Muscle layer of colon (tissue), 2 donors: Measurements from ENCODE around the gene RAET1G.
"Not testable (repeated sequence)": the region's sequence is repeated elsewhere in the genome, so short reads cannot be mapped to it uniquely, and the experiment has no call there.

Source experiments
- H3K27ac ChIP-seq: one replicate; pipeline ENCODE4 v1.7.0; 2013; ENCODE audit warnings: low read depth, mild to moderate bottlenecking, low read length, moderate library complexity
- H3K27me3 ChIP-seq, 2 donors: one replicate each; pipeline ENCODE4 v1.7.0; 2013; ENCODE audit warnings: low read length in 2 of 2, mild to moderate bottlenecking in 2 of 2; ENCODE audit not compliant: insufficient read depth in 2 of 2, control insufficient read depth in 1 of 2
- H3K36me3 ChIP-seq: one replicate; pipeline ENCODE4 v1.7.0; 2013; ENCODE audit warnings: mild to moderate bottlenecking, low read length; ENCODE audit not compliant: insufficient read depth
- H3K4me1 ChIP-seq: one replicate; pipeline ENCODE4 v1.7.0; 2013; ENCODE audit warnings: mild to moderate bottlenecking, low read length; ENCODE audit not compliant: insufficient read depth
- H3K4me3 ChIP-seq, 2 donors: one replicate each; pipeline ENCODE4 v1.7.0; 2013; ENCODE audit warnings: low read length in 2 of 2, low read depth in 1 of 2, mild to moderate bottlenecking in 1 of 2, moderate library complexity in 1 of 2
- H3K9ac ChIP-seq: one replicate; pipeline ENCODE4 v1.7.0; 2013; ENCODE audit warnings: low read length
- H3K9me3 ChIP-seq: one replicate; pipeline ENCODE4 v1.7.0; 2013; ENCODE audit warnings: mild to moderate bottlenecking, low read length
- donor health status: abdominal sarcoma.
- donor health status: Adenocarcinoma of cecum.

Gene RAET1G

GRCh38 chr6:149929422-149929821 lies 6.5 kb upstream of the RAET1G start:
- H3K4me3 ChIP-seq: no peak overlapping the region
- H3K4me1 ChIP-seq: no peaks in the 10 kb centered on the region
- no peak overlapping the region for H3K27ac ChIP-seq
- H3K9ac ChIP-seq: no peak overlapping the region
- peaks cover 36 to 39% of the 10 kb centered on the region in 2 donors for H3K27me3 ChIP-seq
- H3K36me3 ChIP-seq: no peaks in the 10 kb centered on the region
- no peaks in the 10 kb centered on the region for H3K9me3 ChIP-seq

- not testable (repeated sequence) for H3K9ac ChIP-seq, H3K9me3 ChIP-seq, H3K4me1 ChIP-seq, H3K4me3 ChIP-seq, H3K36me3 ChIP-seq, H3K27ac ChIP-seq
- H3K27me3 ChIP-seq: peaks cover 30 to 42% of the 10 kb centered on the region in 2 donors
Measured at GRCh38 chr6:149927025-149927424, 4.1 kb upstream of the RAET1G start.

GRCh38 chr6:149925974-149926777 lies 3.3 kb upstream of the RAET1G start:
- H3K9ac ChIP-seq: no peak overlapping the region
- H3K27ac ChIP-seq: no peak overlapping the region
- H3K4me3 ChIP-seq: peak overlapping the region; percentile 41 to 52
- peaks cover 5% of the 10 kb centered on the region for H3K4me1 ChIP-seq
- peaks cover 27 to 34% of the 10 kb centered on the region in 2 donors for H3K27me3 ChIP-seq
- no peaks in the 10 kb centered on the region for H3K9me3 ChIP-seq
- no peaks in the 10 kb centered on the region for H3K36me3 ChIP-seq

GRCh38 chr6:149925253-149925973 lies 2.5 kb upstream of the RAET1G start:
- peaks cover 21 to 27% of the 10 kb centered on the region in 2 donors for H3K27me3 ChIP-seq
- no peak overlapping the region for H3K27ac ChIP-seq
- H3K9ac ChIP-seq: no peak overlapping the region
- H3K4me1 ChIP-seq: peaks cover 5% of the 10 kb centered on the region
- H3K36me3 ChIP-seq: no peaks in the 10 kb centered on the region
- H3K4me3 ChIP-seq: peak overlapping the region; percentile 41 to 52
- no peaks in the 10 kb centered on the region for H3K9me3 ChIP-seq

GRCh38 chr6:149924933-149925252 lies 2.0 kb upstream of the RAET1G start:
- no peak overlapping the region for H3K9ac ChIP-seq
- no peaks in the 10 kb centered on the region for H3K36me3 ChIP-seq
- H3K27ac ChIP-seq: no peak overlapping the region
- H3K9me3 ChIP-seq: no peaks in the 10 kb centered on the region
- H3K4me1 ChIP-seq: peaks cover 5% of the 10 kb centered on the region
- peak overlapping the region in 1 of 2 donors; percentile 52 for H3K4me3 ChIP-seq
- H3K27me3 ChIP-seq: peaks cover 19 to 27% of the 10 kb centered on the region in 2 donors

- Histone ChIP-seq H3K9me3 (no peaks in the 10 kb centered on the region), H3K4me3 (no peak overlapping the region), H3K27me3 (peaks cover 14 to 22% of the 10 kb centered on the region in 2 donors), H3K9ac (no peak overlapping the region), H3K36me3 (no peaks in the 10 kb centered on the region), H3K4me1 (peaks cover 5% of the 10 kb centered on the region), H3K27ac (no peak overlapping the region)
Measured at GRCh38 chr6:149924206-149924932, 1.4 kb upstream of the RAET1G start.

GRCh38 chr6:149923327-149923986 lies 536 bp upstream of the RAET1G start:
- Histone ChIP-seq H3K9ac (no peak overlapping the region), H3K36me3 (no peaks in the 10 kb centered on the region), H3K27me3 (peaks cover 10 to 18% of the 10 kb centered on the region in 2 donors), H3K27ac (no peak overlapping the region), H3K9me3 (no peaks in the 10 kb centered on the region), H3K4me3 (peak overlapping the region; percentile 65 to 71), H3K4me1 (peaks cover 5% of the 10 kb centered on the region)

GRCh38 chr6:149922091-149922490 lies 830 bp downstream of the RAET1G start:
- H3K4me1 ChIP-seq, H3K27ac ChIP-seq, H3K9ac ChIP-seq, H3K9me3 ChIP-seq, H3K36me3 ChIP-seq, H3K4me3 ChIP-seq: not testable (repeated sequence)
- peaks cover 10 to 18% of the 10 kb centered on the region in 2 donors for H3K27me3 ChIP-seq

GRCh38 chr6:149921361-149921760 lies 1.6 kb downstream of the RAET1G start:
- peaks cover 5% of the 10 kb centered on the region for H3K4me1 ChIP-seq
- no peak overlapping the region for H3K9ac ChIP-seq
- no peaks in the 10 kb centered on the region for H3K9me3 ChIP-seq
- no peaks in the 10 kb centered on the region for H3K36me3 ChIP-seq
- no peak overlapping the region for H3K4me3 ChIP-seq
- peaks cover 10 to 18% of the 10 kb centered on the region in 2 donors for H3K27me3 ChIP-seq
- no peak overlapping the region for H3K27ac ChIP-seq

- H3K27ac ChIP-seq: no peak overlapping the region
- H3K4me3 ChIP-seq: no peak overlapping the region
- peaks cover 5% of the 10 kb centered on the region for H3K4me1 ChIP-seq
- peaks cover 7 to 18% of the 10 kb centered on the region in 2 donors for H3K27me3 ChIP-seq
- H3K9ac ChIP-seq: no peak overlapping the region
- no peaks in the 10 kb centered on the region for H3K36me3 ChIP-seq
- no peaks in the 10 kb centered on the region for H3K9me3 ChIP-seq
Measured at GRCh38 chr6:149919834-149920225, 3.1 kb downstream of the RAET1G start.
